Measurements from ENCODE around the gene RUBCNL. TPM values are rescaled to one million over a fixed set of nuclear protein-coding genes. Genes with fewer than 3 reads are reported as not detected.

RUBCNL gene
- total and polyA plus RNA-seq, 2 of the 8 experiments (the other 6 are each of a cell fraction or from before 2014, with no cell fraction given) = 2.6 to 4.9 TPM

- H3K9me3 ChIP-seq (ENCODE audit: insufficient read depth in 2 of 2, low read depth in 1 of 2, low read length in 1 of 2) = no peaks in the 10 kb centered on the region
- WGBS, 2 experiments (ENCODE audit: extremely low coverage in 1 of 2, insufficient coverage in 1 of 2, insufficient read length in 1 of 2, insufficient replicate concordance in 2 of 2, low coverage in 1 of 2, low lambda C conversion rate in 2 of 2, missing lambda C conversion rate in 1 of 2) = 91% methylated on average over 7 of the region's 7 CpGs; no CpG with 5 or more reads in 1 of the 2 experiments
- no peak overlapping the region for H2BK120ac ChIP-seq (replicated peaks; ENCODE audit: low read depth, low read length)
- H3K27ac ChIP-seq (ENCODE audit: low read depth, low read length) = no peak overlapping the region
- no peak overlapping the region for H3K9ac ChIP-seq (replicated peaks in 1 of 4; ENCODE audit: extremely low read depth in 1 of 4, low read depth in 3 of 4, low read length in 3 of 4)
- H2AFZ ChIP-seq (ENCODE audit: low read length) = no peak overlapping the region
- CTCF ChIA-PET (ENCODE audit: partially characterized antibody) = interaction anchor here (0.9 to 1.0 kb wide), 3 partner anchors 26 to 170 kb away, joined by 3 read pairs; no protein-coding TSS in a partner anchor
- no peaks in the 10 kb centered on the region for H3K23me2 ChIP-seq (ENCODE audit: low read depth, low read length)
- H3K27me3 ChIP-seq (replicated peaks in 1 of 4; ENCODE audit: control insufficient read depth in 3 of 4, extremely low read depth in 1 of 4, insufficient read depth in 3 of 4, low read length in 3 of 4) = no peaks in the 10 kb centered on the region; a peak in 1 of 7 replicates
- H3K23ac ChIP-seq (ENCODE audit: insufficient read length) = no peak overlapping the region
- DNase-seq (ENCODE audit: low read depth in 1 of 2, low spot score in 2 of 2) (no peak), FAIRE-seq (no peak)
- no peaks in the 10 kb centered on the region for H3K4me1 ChIP-seq (replicated peaks in 1 of 4; ENCODE audit: control insufficient read depth in 3 of 4, insufficient read depth in 4 of 4, low read length in 3 of 4)
- no peak overlapping the region for H3K4ac ChIP-seq (replicated peaks; ENCODE audit: insufficient read length, low read depth, low read length)
- no peak overlapping the region for H2AK5ac ChIP-seq (ENCODE audit: low read depth, low read length)
- H2BK20ac ChIP-seq (ENCODE audit: low read length) = no peak overlapping the region
- no peak overlapping the region; the same call in 1 of the 2 replicates for H2BK12ac ChIP-seq (ENCODE audit: low read depth, low read length)
- POLR2A ChIA-PET (ENCODE audit: partially characterized antibody) = no interaction called here
- H2BK5ac ChIP-seq (ENCODE audit: low read depth, low read length) = no peak overlapping the region
- no peaks in the 10 kb centered on the region for H3K79me2 ChIP-seq (ENCODE audit: control insufficient read depth in 1 of 2, insufficient read depth in 2 of 2, low read length in 2 of 2)
- no peak overlapping the region for H3K4me2 ChIP-seq (ENCODE audit: insufficient read depth in 1 of 2, low read depth in 2 of 2, low read length in 2 of 2)
- H3K56ac ChIP-seq (replicated peaks; ENCODE audit: insufficient read length, low read depth, low read length) = no peak overlapping the region
- no peak overlapping the region for H3K14ac ChIP-seq (ENCODE audit: insufficient read length)
- H3K79me1 ChIP-seq (ENCODE audit: low read depth, low read length) = no peaks in the 10 kb centered on the region
- H4K20me1 ChIP-seq (replicated peaks in 1 of 2; ENCODE audit: control insufficient read depth in 1 of 2, insufficient read depth in 2 of 2, low read length in 2 of 2) = no peaks in the 10 kb centered on the region
- no peak overlapping the region for H2BK15ac ChIP-seq (ENCODE audit: low read length)
- no peak overlapping the region for H3K18ac ChIP-seq (ENCODE audit: extremely low read depth, low read length)
- no peak overlapping the region for H3K4me3 ChIP-seq (ENCODE audit: extremely low read depth in 1 of 4, insufficient read depth in 2 of 4, low read depth in 3 of 4, low read length in 4 of 4)
- no peak overlapping the region for H4K91ac ChIP-seq (replicated peaks; ENCODE audit: insufficient read length, low read length)
- no peak overlapping the region for H4K5ac ChIP-seq (ENCODE audit: insufficient read length, low read depth, low read length)
- no peak overlapping the region for H4K8ac ChIP-seq (ENCODE audit: extremely low read depth, insufficient read depth, low read length)
- H3K36me3 ChIP-seq (ENCODE audit: control insufficient read depth in 2 of 4, insufficient read depth in 4 of 4, low read length in 3 of 4) = no peaks in the 10 kb centered on the region
- TF ChIP-seq CHD2 (IDR thresholded peaks at IDR 0.05; ENCODE audit: low read length) = no peak
- no peak for TF ChIP-seq TBP (IDR thresholded peaks at IDR 0.05; ENCODE audit: low read depth, low read length)
- TF ChIP-seq GTF2F1 (IDR thresholded peaks at IDR 0.05; ENCODE audit: borderline replicate concordance, low read depth, low read length) = no peak
- no peak for TF ChIP-seq NANOG (IDR thresholded peaks at IDR 0.05; ENCODE audit: insufficient read depth, low read depth, low read length, poor library complexity, severe bottlenecking)
- no peak for TF ChIP-seq CBX8 (IDR thresholded peaks at IDR 0.05; ENCODE audit: borderline replicate concordance, low read depth, low read length)
- no peak for TF ChIP-seq JUND (IDR thresholded peaks at IDR 0.05; ENCODE audit: low read length)
- TF ChIP-seq CHD1 (IDR thresholded peaks at IDR 0.05; ENCODE audit: low read depth, low read length) = no peak
- TF ChIP-seq CREB1 (IDR thresholded peaks at IDR 0.05) = no peak
- TF ChIP-seq SIX5 (IDR thresholded peaks at IDR 0.05; ENCODE audit: low read depth, low read length) = no peak
- no peak for TF ChIP-seq PHF8 (conservative IDR thresholded peaks at IDR 0.05; ENCODE audit: low read depth, low read length)
- no peak for TF ChIP-seq EP300 (IDR thresholded peaks at IDR 0.05; ENCODE audit: borderline replicate concordance in 1 of 2, low read depth in 2 of 2, low read length in 2 of 2)
- TF ChIP-seq TAF7 (optimal IDR thresholded peaks at IDR 0.05; ENCODE audit: borderline replicate concordance, low read depth, low read length) = no peak
These were observed 91.4 kb downstream of the RUBCNL start for GRCh38 chr13:46295491-46296114.

All from H1 (cell line).